ENCODE data around the gene PARD6B.
"Not testable (repeated sequence)": the region's sequence is repeated elsewhere in the genome, so short reads cannot be mapped to it uniquely, and the experiment has no call there.

DNA sequence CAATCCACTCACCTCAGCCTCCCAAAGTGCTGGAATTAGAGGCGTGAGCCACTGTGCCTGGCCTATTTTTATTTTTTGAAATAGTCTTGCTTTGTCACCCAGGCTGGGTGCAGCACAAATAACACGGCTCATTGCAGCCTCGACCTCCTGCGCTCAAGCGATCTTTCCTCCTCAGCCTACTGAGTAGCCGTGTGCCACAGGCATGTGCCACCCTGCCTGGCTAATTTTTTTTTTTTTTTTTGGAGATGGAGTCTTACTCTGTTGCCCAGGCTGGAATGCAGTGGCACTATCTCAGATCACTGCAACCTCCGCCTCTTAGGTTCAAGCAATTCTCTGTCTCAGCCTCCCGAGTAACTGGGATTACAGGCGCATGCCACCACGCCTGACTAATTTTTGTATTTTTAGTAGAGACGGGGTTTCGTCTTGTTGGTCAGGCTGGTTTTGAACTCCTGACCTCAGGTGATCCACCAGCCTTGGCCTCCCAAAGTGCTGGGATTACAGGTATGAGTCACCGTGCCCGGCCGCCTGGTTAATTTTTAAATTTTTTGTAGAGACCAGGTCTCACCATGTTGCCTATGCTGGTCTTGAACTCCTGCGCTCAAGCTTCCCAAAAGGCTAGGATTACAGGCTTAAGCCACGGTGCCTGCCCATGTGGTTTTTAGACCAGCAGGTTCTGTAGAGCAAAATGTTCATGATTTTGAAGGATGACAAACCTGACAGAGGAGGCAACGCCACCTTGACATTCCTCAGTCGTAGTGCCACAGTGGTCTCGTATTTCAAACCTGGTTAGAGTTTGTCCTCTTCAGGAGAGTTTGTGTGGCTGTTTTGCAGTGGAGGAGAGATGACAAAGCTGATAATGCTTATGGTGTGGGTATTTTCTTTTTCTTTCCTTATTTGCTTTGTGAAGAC is 32.4 kb downstream of the PARD6B start:
- not testable (repeated sequence) for TF ChIP-seq EZH2phosphoT487 (IDR thresholded peaks at IDR 0.05; ENCODE audit: low read depth); CTCF (IDR thresholded peaks at IDR 0.05; ENCODE audit: low read depth, low read length)

All from OCI-LY3 (cell line).